Skeletal muscle satellite cell (primary cell): ENCODE measurements around the gene FARP1.

Source experiments
- H3K27me3 ChIP-seq: 2 replicates; pipeline ENCODE4 v1.7.0; 2013; ENCODE audit warnings: low read length; ENCODE audit not compliant: control insufficient read depth, insufficient read depth
- H3K36me3 ChIP-seq: 2 replicates; pipeline ENCODE4 v1.7.0; 2013; ENCODE audit warnings: mild to moderate bottlenecking, control low read depth, low read length; ENCODE audit not compliant: insufficient read depth
- H3K4me1 ChIP-seq: 2 replicates; pipeline ENCODE4 v1.7.0; 2013; ENCODE audit warnings: low read length; ENCODE audit not compliant: control insufficient read depth, insufficient read depth
- H3K4me2 ChIP-seq: 2 replicates; pipeline ENCODE4 v1.7.0; 2013; ENCODE audit warnings: mild to moderate bottlenecking, low read length
- H3K4me3 ChIP-seq: 2 replicates; pipeline ENCODE4 v1.7.0; 2013; ENCODE audit warnings: low read length
- H3K9ac ChIP-seq: 2 replicates; pipeline ENCODE4 v1.7.0; 2013; ENCODE audit warnings: mild to moderate bottlenecking, low read depth, low read length, moderate library complexity
- H3K9me3 ChIP-seq: replicated peaks from 2 replicates; pipeline ENCODE4 v1.7.0; 2013; ENCODE audit warnings: mild to moderate bottlenecking, control low read depth, low read length

The FARP1 gene

GRCh38 chr13:98108341-98108740 lies 34.6 kb upstream of the FARP1 start:
- no peak overlapping the region for H3K9ac ChIP-seq
- H3K27me3 ChIP-seq = no peaks in the 10 kb centered on the region
- H3K4me3 ChIP-seq = no peak overlapping the region
- no peaks in the 10 kb centered on the region for H3K4me1 ChIP-seq
- H3K4me2 ChIP-seq = no peak overlapping the region
- H3K9me3 ChIP-seq = no peaks in the 10 kb centered on the region
- no peaks in the 10 kb centered on the region for H3K36me3 ChIP-seq

- H3K36me3 ChIP-seq = no peaks in the 10 kb centered on the region
- H3K4me2 ChIP-seq = no peak overlapping the region
- no peaks in the 10 kb centered on the region for H3K27me3 ChIP-seq
- no peak overlapping the region for H3K9ac ChIP-seq
- no peak overlapping the region for H3K4me3 ChIP-seq
- no peaks in the 10 kb centered on the region for H3K4me1 ChIP-seq
- no peaks in the 10 kb centered on the region for H3K9me3 ChIP-seq
These were observed 33.6 kb upstream of the FARP1 start for GRCh38 chr13:98109226-98109853.

GRCh38 chr13:98110749-98111148 lies 32.1 kb upstream of the FARP1 start:
- no peaks in the 10 kb centered on the region for H3K9me3 ChIP-seq
- H3K27me3 ChIP-seq = no peaks in the 10 kb centered on the region
- no peaks in the 10 kb centered on the region for H3K36me3 ChIP-seq
- no peak overlapping the region for H3K4me3 ChIP-seq
- H3K4me1 ChIP-seq = no peaks in the 10 kb centered on the region
- H3K9ac ChIP-seq = no peak overlapping the region
- no peak overlapping the region for H3K4me2 ChIP-seq

- no peaks in the 10 kb centered on the region for H3K9me3 ChIP-seq
- H3K4me1 ChIP-seq = no peaks in the 10 kb centered on the region
- H3K4me3 ChIP-seq = no peak overlapping the region
- no peaks in the 10 kb centered on the region for H3K36me3 ChIP-seq
- H3K27me3 ChIP-seq = no peaks in the 10 kb centered on the region
- no peak overlapping the region for H3K9ac ChIP-seq
- H3K4me2 ChIP-seq = no peak overlapping the region
These were observed 31.5 kb upstream of the FARP1 start for GRCh38 chr13:98111168-98112098.

- H3K9ac ChIP-seq = no peak overlapping the region
- no peaks in the 10 kb centered on the region for H3K4me1 ChIP-seq
- no peaks in the 10 kb centered on the region for H3K9me3 ChIP-seq
- no peaks in the 10 kb centered on the region for H3K36me3 ChIP-seq
- H3K4me3 ChIP-seq = no peak overlapping the region
- no peaks in the 10 kb centered on the region for H3K27me3 ChIP-seq
- no peak overlapping the region for H3K4me2 ChIP-seq
These were observed 30.4 kb upstream of the FARP1 start for GRCh38 chr13:98112456-98112855.

GRCh38 chr13:98118865-98119264 lies 24.0 kb upstream of the FARP1 start:
- Histone ChIP-seq H3K9me3 (no peaks in the 10 kb centered on the region), H3K27me3 (no peaks in the 10 kb centered on the region), H3K36me3 (no peaks in the 10 kb centered on the region), H3K4me3 (no peak overlapping the region), H3K9ac (no peak overlapping the region), H3K4me2 (no peak overlapping the region), H3K4me1 (no peaks in the 10 kb centered on the region)

- H3K4me2 ChIP-seq = no peak overlapping the region
- H3K4me3 ChIP-seq = no peak overlapping the region
- H3K9ac ChIP-seq = no peak overlapping the region
- H3K4me1 ChIP-seq = no peaks in the 10 kb centered on the region
- no peaks in the 10 kb centered on the region for H3K9me3 ChIP-seq
- no peaks in the 10 kb centered on the region for H3K27me3 ChIP-seq
- no peaks in the 10 kb centered on the region for H3K36me3 ChIP-seq
These were observed 19.7 kb upstream of the FARP1 start for GRCh38 chr13:98123176-98123575.

- Histone ChIP-seq H3K27me3 (no peaks in the 10 kb centered on the region), H3K4me3 (no peak overlapping the region), H3K4me2 (no peak overlapping the region), H3K9ac (no peak overlapping the region), H3K4me1 (peaks cover 10% of the 10 kb centered on the region), H3K9me3 (no peaks in the 10 kb centered on the region), H3K36me3 (no peaks in the 10 kb centered on the region)
These were observed 13.7 kb upstream of the FARP1 start for GRCh38 chr13:98129059-98129746.

- no peaks in the 10 kb centered on the region for H3K36me3 ChIP-seq
These were observed 8.9 kb upstream of the FARP1 start for GRCh38 chr13:98133946-98134345.

GRCh38 chr13:98134901-98135300 lies 8.0 kb upstream of the FARP1 start:
- Histone ChIP-seq H3K4me3 (no peak overlapping the region), H3K27me3 (no peaks in the 10 kb centered on the region), H3K9ac (no peak overlapping the region), H3K9me3 (no peaks in the 10 kb centered on the region), H3K4me1 (no peaks in the 10 kb centered on the region), H3K36me3 (no peaks in the 10 kb centered on the region), H3K4me2 (no peak overlapping the region)

More at GRCh38 chr13:98133946-98134345, 8.9 kb upstream of the FARP1 start:
- Histone ChIP-seq H3K27me3 (no peaks in the 10 kb centered on the region), H3K4me1 (peaks cover 8% of the 10 kb centered on the region), H3K9me3 (no peaks in the 10 kb centered on the region), H3K4me3 (no peak overlapping the region), H3K4me2 (no peak overlapping the region), H3K9ac (no peak overlapping the region)

- no peaks in the 10 kb centered on the region for H3K27me3 ChIP-seq
- H3K4me1 ChIP-seq = peaks cover 23% of the 10 kb centered on the region
- H3K4me2 ChIP-seq = no peak overlapping the region
- no peaks in the 10 kb centered on the region for H3K36me3 ChIP-seq
- H3K4me3 ChIP-seq = no peak overlapping the region
- no peak overlapping the region for H3K9ac ChIP-seq
- no peaks in the 10 kb centered on the region for H3K9me3 ChIP-seq
These were observed 1.8 kb upstream of the FARP1 start for GRCh38 chr13:98141091-98141490.
